ENCODE results near the gene MRPS11. TPM values are rescaled to one million over a fixed set of nuclear protein-coding genes. Genes with fewer than 3 reads are reported as not detected.

Gene MRPS11
- total and polyA plus RNA-seq, 2 of the 8 experiments (the other 6 are each of a cell fraction or from before 2014, with no cell fraction given) = 41.4 to 59.2 TPM

DNA sequence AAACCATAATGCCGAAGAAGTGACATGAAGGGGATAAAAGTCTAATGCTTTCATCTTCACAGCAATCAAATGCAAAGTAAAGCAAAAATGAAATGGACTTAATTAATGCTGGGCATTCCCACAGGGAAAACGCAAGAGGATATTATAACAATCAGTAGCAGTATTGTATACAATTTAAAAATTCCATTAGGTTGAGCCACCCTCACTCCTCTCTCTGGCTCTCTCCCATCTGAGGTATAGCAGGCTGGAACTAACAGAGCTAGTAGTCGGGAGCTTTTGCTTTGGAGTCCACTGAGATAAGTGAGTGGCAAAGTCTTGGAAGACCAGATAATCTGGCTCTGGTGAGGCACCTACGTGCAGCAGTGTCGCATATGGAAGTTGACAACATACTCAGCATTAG lies 45.1 kb downstream of the MRPS11 start (continued):
- TF ChIP-seq ATF3 (IDR thresholded peaks at IDR 0.05; ENCODE audit: insufficient read depth, low read depth, low read length) = no peak

Measured in H1 (cell line).